ENCODE measurements around the gene FDCSP.

Gene FDCSP

DNA sequence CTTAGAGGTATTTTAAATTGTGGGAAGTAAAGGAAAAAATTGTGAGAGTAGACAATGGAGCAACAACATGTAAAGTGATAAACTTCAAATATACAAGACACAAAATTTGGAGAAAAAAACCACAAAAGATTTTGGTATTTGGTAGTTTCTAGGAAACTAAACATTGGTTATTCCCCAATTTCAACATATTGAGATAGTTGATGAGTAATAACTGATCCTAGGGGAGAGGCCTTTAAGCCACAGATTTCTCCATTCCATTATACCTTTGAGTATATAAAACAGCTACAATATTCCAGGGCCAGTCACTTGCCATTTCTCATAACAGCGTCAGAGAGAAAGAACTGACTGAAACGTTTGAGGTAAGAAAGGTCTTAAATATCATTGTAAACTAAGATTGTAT is at the start of gene FDCSP:
Gene FDCSP, plus strand, starts transcription at position 301 of the 400 bp plus-strand sequence. CDS start 5,071 bp downstream, outside the sequence.
- Histone ChIP-seq H3K4me3 (ENCODE audit: low read length) (no peak within 1 kb of the TSS), H4K20me1 (ENCODE audit: insufficient read depth, low read length) (no peaks in the 10 kb centered on the region), H3K9ac (ENCODE audit: low read length) (no peak within 1 kb of the TSS), H3K27ac (ENCODE audit: low read length) (no peak within 1 kb of the TSS), H3K36me3 (replicated peaks; ENCODE audit: low read depth, low read length) (no peaks in the 10 kb centered on the region), H3K27me3 (ENCODE audit: low read depth, low read length) (no peaks in the 10 kb centered on the region), H2AFZ (ENCODE audit: low read depth, low read length) (no peak within 1 kb of the TSS), H3K9me3 (ENCODE audit: insufficient read depth, low read length) (no peaks in the 10 kb centered on the region), H3K79me2 (ENCODE audit: low read length) (no peaks in the 10 kb centered on the region), H3K4me1 (ENCODE audit: low read length) (no peaks in the 10 kb centered on the region), H3K4me2 (ENCODE audit: low read length) (no peak within 1 kb of the TSS)
- TF ChIP-seq CTCF (IDR thresholded peaks at IDR 0.05; ENCODE audit: low read depth, low read length) (no peak), EZH2phosphoT487 (IDR thresholded peaks at IDR 0.05; ENCODE audit: low read depth) (no peak)

DNA sequence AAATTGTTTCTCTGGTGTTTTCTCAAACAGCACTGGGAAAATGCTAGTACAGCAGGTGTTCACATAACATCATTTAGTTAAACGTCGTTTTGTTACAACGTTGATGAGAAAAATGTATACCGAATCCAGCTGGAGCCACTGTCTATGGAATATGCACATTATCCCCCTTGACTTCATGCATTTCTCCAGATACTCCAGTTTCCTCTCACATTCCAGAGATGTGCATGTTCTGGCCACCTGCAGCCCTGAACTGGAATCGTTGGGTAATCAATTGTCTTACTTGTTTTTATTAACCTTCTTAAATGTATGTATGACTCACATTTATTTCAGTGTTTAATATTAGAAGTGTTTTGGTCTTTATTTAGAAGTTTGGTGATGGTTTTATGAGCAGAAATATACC is 48.8 kb upstream of the FDCSP start:
- H3K79me2 ChIP-seq (ENCODE audit: low read length) = no peaks in the 10 kb centered on the region
- no peak overlapping the region for H3K9ac ChIP-seq (ENCODE audit: low read length)
- no peak overlapping the region for H3K27ac ChIP-seq (ENCODE audit: low read length)

DNA sequence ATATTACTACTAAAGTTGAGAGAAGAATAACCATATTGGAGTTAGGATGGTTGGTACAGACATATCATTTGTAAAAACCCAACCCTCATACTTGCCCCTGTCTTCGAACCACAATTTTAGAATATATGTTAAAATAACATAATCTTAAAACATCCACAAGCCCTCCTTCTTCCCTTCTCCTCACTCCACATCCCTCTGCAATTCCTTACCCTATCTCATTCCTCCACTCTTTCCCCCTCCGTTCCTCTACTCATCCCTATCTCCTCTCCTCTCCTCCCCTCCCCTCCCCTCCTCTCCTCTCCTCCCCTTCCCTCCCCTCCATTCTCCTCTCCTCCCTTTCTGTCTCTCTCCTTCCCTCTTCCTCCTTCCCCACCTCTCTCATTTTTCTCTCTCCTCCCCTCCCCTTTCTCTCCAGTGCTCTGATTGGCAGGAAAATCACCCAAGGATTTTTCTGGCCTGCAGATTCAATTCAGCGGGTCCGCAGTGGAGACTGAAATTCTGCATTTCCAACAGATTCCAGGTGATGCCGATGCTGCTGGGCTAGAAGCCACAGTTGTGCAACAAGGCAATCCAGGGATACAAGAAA is 47.8 kb upstream of the FDCSP start:
- no peaks in the 10 kb centered on the region for H3K79me2 ChIP-seq (ENCODE audit: low read length)
- no peaks in the 10 kb centered on the region for H3K27me3 ChIP-seq (ENCODE audit: low read depth, low read length)
- no peak overlapping the region for H3K27ac ChIP-seq (ENCODE audit: low read length)
- no peaks in the 10 kb centered on the region for H3K36me3 ChIP-seq (replicated peaks; ENCODE audit: low read depth, low read length)
- H3K4me1 ChIP-seq (ENCODE audit: low read length) = no peaks in the 10 kb centered on the region
- no peak overlapping the region for H3K4me2 ChIP-seq (ENCODE audit: low read length)
- no peak overlapping the region for H3K9ac ChIP-seq (ENCODE audit: low read length)
- H3K9me3 ChIP-seq (ENCODE audit: insufficient read depth, low read length) = no peaks in the 10 kb centered on the region
- no peak overlapping the region for H3K4me3 ChIP-seq (ENCODE audit: low read length)
- no peaks in the 10 kb centered on the region for H4K20me1 ChIP-seq (ENCODE audit: insufficient read depth, low read length)
- no peak overlapping the region for H2AFZ ChIP-seq (ENCODE audit: low read depth, low read length)
- TF ChIP-seq EZH2phosphoT487 (IDR thresholded peaks at IDR 0.05; ENCODE audit: low read depth) (no peak), CTCF (IDR thresholded peaks at IDR 0.05; ENCODE audit: low read depth, low read length) (no peak)

More for the DNA sequence above, 48.8 kb upstream of the FDCSP start:
- Histone ChIP-seq H3K36me3 (replicated peaks; ENCODE audit: low read depth, low read length) (no peaks in the 10 kb centered on the region), H3K4me1 (ENCODE audit: low read length) (no peaks in the 10 kb centered on the region), H3K27me3 (ENCODE audit: low read depth, low read length) (no peaks in the 10 kb centered on the region), H3K9me3 (ENCODE audit: insufficient read depth, low read length) (no peaks in the 10 kb centered on the region), H4K20me1 (ENCODE audit: insufficient read depth, low read length) (no peaks in the 10 kb centered on the region), H3K4me2 (ENCODE audit: low read length) (no peak overlapping the region), H3K4me3 (ENCODE audit: low read length) (no peak overlapping the region), H2AFZ (ENCODE audit: low read depth, low read length) (no peak overlapping the region)
- no peak for TF ChIP-seq EZH2phosphoT487 (IDR thresholded peaks at IDR 0.05; ENCODE audit: low read depth)
- TF ChIP-seq CTCF (IDR thresholded peaks at IDR 0.05; ENCODE audit: low read depth, low read length) = no peak

DNA sequence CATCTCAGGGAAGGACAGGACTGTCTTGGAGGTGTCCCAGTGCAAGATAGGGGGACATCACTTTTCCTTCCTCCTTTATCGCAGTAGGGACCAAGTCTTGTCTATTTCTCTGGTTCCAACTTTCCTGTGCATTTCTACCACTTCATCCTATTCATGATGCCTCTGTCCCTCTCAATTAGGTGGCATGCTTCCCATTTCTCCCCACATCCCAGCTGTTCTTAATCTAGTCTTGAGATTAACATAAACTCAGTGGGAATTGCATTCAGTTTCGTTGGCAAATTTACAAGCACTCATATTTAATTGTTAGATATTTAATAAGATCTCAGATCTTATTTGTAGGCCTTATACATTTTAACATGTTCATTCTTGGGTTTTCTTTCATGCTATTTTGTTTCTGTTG is 46.1 kb upstream of the FDCSP start:
- H3K4me3 ChIP-seq (ENCODE audit: low read length) = no peak overlapping the region
- TF ChIP-seq EZH2phosphoT487 (IDR thresholded peaks at IDR 0.05; ENCODE audit: low read depth) (no peak), CTCF (IDR thresholded peaks at IDR 0.05; ENCODE audit: low read depth, low read length) (no peak)
- H3K27me3 ChIP-seq (ENCODE audit: low read depth, low read length) = no peaks in the 10 kb centered on the region
- H3K4me1 ChIP-seq (ENCODE audit: low read length) = peaks cover 3% of the 10 kb centered on the region; the same call in 1 of the 2 replicates
- no peaks in the 10 kb centered on the region for H3K36me3 ChIP-seq (replicated peaks; ENCODE audit: low read depth, low read length)
- H3K27ac ChIP-seq (ENCODE audit: low read length) = no peak overlapping the region
- H4K20me1 ChIP-seq (ENCODE audit: insufficient read depth, low read length) = no peaks in the 10 kb centered on the region
- no peaks in the 10 kb centered on the region for H3K79me2 ChIP-seq (ENCODE audit: low read length)
- H2AFZ ChIP-seq (ENCODE audit: low read depth, low read length) = no peak overlapping the region
- no peak overlapping the region for H3K4me2 ChIP-seq (ENCODE audit: low read length)
- no peak overlapping the region for H3K9ac ChIP-seq (ENCODE audit: low read length)
- H3K9me3 ChIP-seq (ENCODE audit: insufficient read depth, low read length) = no peaks in the 10 kb centered on the region

Data from OCI-LY3 (cell line).